ENCODE results near the gene THAP2. TPM values are rescaled to one million over a fixed set of nuclear protein-coding genes. Genes with fewer than 3 reads are reported as not detected.
A peak's percentile ranks its signal among the peaks of the same experiment; 100 is the strongest.

Gene THAP2
- total and polyA plus RNA-seq, 2 experiments from 2014 or later, result 4.7 to 16.5 TPM

DNA sequence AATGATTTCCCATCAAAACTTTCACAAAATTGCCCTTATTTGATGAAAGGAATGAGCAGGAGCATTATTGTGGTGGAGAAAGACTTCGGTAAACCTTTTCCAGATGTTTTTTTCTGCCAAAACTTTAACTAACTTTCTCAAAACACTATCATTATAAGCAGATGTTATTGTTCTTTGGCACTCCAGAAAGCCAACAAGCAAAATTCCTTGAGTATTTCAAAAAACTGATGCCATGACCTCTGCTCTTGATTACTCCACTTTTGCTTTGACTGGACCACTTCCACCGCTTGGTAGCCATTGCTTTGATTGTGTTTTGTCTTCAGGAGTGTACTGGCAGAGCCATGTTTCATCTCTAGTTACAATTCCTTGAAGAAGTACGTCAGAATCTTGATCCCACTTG, 60.9 kb downstream of the THAP2 start:
- Mint-ChIP-seq H3K27ac (no peak overlapping the region), H3K27me3 (ENCODE audit: insufficient read depth, low read depth, poor library complexity) (peaks cover 3% of the 10 kb centered on the region), H3K4me1 (no peaks in the 10 kb centered on the region), H3K9me3 (no peaks in the 10 kb centered on the region), H3K36me3 (ENCODE audit: low read depth) (no peaks in the 10 kb centered on the region), H3K4me3 (no peak overlapping the region)
- no peak overlapping the region for H3K4me3 ChIP-seq
- H2AFZ ChIP-seq, result peak overlapping the region; percentile 11; the same call in 1 of the 2 replicates
- no peaks in the 10 kb centered on the region for H3F3A ChIP-seq (replicated peaks; ENCODE audit: low read depth)
- TF ChIP-seq EZH2phosphoT487 (IDR thresholded peaks at IDR 0.05; ENCODE audit: unreplicated experiment) (no peak), STAT1 (IDR thresholded peaks at IDR 0.05; ENCODE audit: unreplicated experiment) (no peak), ZNF114 (CRISPR knock-in tag; IDR thresholded peaks at IDR 0.05) (no peak), CREB1 (CRISPR knock-in tag; IDR thresholded peaks at IDR 0.05; ENCODE audit: low read depth) (no peak), NANOG (IDR thresholded peaks at IDR 0.05; ENCODE audit: borderline replicate concordance) (no peak), EZH2 (IDR thresholded peaks at IDR 0.05; ENCODE audit: low read depth, unreplicated experiment) (no peak), JUNB (IDR thresholded peaks at IDR 0.05; ENCODE audit: unreplicated experiment) (no peak), ZNF331 (CRISPR knock-in tag; IDR thresholded peaks at IDR 0.05; ENCODE audit: low read depth) (no peak), POLR2AphosphoS5 (IDR thresholded peaks at IDR 0.05; ENCODE audit: low read depth) (no peak)
- TF ChIP-seq, protein P1, sequence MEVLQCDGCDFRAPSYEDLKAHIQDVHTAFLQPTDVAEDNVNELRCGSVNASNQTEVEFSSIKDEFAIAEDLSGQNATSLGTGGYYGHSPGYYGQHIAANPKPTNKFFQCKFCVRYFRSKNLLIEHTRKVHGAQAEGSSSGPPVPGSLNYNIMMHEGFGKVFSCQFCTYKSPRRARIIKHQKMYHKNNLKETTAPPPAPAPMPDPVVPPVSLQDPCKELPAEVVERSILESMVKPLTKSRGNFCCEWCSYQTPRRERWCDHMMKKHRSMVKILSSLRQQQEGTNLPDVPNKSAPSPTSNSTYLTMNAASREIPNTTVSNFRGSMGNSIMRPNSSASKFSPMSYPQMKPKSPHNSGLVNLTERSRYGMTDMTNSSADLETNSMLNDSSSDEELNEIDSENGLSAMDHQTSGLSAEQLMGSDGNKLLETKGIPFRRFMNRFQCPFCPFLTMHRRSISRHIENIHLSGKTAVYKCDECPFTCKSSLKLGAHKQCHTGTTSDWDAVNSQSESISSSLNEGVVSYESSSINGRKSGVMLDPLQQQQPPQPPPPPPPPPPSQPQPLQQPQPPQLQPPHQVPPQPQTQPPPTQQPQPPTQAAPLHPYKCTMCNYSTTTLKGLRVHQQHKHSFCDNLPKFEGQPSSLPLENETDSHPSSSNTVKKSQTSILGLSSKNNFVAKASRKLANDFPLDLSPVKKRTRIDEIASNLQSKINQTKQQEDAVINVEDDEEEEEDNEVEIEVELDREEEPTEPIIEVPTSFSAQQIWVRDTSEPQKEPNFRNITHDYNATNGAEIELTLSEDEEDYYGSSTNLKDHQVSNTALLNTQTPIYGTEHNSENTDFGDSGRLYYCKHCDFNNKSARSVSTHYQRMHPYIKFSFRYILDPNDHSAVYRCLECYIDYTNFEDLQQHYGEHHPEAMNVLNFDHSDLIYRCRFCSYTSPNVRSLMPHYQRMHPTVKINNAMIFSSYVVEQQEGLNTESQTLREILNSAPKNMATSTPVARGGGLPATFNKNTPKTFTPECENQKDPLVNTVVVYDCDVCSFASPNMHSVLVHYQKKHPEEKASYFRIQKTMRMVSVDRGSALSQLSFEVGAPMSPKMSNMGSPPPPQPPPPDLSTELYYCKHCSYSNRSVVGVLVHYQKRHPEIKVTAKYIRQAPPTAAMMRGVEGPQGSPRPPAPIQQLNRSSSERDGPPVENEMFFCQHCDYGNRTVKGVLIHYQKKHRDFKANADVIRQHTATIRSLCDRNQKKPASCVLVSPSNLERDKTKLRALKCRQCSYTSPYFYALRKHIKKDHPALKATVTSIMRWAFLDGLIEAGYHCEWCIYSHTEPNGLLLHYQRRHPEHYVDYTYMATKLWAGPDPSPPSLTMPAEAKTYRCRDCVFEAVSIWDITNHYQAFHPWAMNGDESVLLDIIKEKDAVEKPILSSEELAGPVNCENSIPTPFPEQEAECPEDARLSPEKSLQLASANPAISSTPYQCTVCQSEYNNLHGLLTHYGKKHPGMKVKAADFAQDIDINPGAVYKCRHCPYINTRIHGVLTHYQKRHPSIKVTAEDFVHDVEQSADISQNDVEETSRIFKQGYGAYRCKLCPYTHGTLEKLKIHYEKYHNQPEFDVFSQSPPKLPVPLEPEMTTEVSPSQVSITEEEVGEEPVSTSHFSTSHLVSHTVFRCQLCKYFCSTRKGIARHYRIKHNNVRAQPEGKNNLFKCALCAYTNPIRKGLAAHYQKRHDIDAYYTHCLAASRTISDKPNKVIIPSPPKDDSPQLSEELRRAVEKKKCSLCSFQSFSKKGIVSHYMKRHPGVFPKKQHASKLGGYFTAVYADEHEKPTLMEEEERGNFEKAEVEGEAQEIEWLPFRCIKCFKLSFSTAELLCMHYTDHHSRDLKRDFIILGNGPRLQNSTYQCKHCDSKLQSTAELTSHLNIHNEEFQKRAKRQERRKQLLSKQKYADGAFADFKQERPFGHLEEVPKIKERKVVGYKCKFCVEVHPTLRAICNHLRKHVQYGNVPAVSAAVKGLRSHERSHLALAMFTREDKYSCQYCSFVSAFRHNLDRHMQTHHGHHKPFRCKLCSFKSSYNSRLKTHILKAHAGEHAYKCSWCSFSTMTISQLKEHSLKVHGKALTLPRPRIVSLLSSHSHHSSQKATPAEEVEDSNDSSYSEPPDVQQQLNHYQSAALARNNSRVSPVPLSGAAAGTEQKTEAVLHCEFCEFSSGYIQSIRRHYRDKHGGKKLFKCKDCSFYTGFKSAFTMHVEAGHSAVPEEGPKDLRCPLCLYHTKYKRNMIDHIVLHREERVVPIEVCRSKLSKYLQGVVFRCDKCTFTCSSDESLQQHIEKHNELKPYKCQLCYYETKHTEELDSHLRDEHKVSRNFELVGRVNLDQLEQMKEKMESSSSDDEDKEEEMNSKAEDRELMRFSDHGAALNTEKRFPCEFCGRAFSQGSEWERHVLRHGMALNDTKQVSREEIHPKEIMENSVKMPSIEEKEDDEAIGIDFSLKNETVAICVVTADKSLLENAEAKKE (CRISPR knock-in tag; IDR thresholded peaks at IDR 0.05), result no peak
- TF ChIP-seq, protein P2, sequence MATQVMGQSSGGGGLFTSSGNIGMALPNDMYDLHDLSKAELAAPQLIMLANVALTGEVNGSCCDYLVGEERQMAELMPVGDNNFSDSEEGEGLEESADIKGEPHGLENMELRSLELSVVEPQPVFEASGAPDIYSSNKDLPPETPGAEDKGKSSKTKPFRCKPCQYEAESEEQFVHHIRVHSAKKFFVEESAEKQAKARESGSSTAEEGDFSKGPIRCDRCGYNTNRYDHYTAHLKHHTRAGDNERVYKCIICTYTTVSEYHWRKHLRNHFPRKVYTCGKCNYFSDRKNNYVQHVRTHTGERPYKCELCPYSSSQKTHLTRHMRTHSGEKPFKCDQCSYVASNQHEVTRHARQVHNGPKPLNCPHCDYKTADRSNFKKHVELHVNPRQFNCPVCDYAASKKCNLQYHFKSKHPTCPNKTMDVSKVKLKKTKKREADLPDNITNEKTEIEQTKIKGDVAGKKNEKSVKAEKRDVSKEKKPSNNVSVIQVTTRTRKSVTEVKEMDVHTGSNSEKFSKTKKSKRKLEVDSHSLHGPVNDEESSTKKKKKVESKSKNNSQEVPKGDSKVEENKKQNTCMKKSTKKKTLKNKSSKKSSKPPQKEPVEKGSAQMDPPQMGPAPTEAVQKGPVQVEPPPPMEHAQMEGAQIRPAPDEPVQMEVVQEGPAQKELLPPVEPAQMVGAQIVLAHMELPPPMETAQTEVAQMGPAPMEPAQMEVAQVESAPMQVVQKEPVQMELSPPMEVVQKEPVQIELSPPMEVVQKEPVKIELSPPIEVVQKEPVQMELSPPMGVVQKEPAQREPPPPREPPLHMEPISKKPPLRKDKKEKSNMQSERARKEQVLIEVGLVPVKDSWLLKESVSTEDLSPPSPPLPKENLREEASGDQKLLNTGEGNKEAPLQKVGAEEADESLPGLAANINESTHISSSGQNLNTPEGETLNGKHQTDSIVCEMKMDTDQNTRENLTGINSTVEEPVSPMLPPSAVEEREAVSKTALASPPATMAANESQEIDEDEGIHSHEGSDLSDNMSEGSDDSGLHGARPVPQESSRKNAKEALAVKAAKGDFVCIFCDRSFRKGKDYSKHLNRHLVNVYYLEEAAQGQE (IDR thresholded peaks at IDR 0.05; ENCODE audit: unreplicated experiment), result no peak
- TF ChIP-seq, protein P3, sequence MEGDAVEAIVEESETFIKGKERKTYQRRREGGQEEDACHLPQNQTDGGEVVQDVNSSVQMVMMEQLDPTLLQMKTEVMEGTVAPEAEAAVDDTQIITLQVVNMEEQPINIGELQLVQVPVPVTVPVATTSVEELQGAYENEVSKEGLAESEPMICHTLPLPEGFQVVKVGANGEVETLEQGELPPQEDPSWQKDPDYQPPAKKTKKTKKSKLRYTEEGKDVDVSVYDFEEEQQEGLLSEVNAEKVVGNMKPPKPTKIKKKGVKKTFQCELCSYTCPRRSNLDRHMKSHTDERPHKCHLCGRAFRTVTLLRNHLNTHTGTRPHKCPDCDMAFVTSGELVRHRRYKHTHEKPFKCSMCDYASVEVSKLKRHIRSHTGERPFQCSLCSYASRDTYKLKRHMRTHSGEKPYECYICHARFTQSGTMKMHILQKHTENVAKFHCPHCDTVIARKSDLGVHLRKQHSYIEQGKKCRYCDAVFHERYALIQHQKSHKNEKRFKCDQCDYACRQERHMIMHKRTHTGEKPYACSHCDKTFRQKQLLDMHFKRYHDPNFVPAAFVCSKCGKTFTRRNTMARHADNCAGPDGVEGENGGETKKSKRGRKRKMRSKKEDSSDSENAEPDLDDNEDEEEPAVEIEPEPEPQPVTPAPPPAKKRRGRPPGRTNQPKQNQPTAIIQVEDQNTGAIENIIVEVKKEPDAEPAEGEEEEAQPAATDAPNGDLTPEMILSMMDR (conservative IDR thresholded peaks at IDR 0.05; ENCODE audit: low read depth in 2 of 2), result no peak
- TF ChIP-seq, protein P4, sequence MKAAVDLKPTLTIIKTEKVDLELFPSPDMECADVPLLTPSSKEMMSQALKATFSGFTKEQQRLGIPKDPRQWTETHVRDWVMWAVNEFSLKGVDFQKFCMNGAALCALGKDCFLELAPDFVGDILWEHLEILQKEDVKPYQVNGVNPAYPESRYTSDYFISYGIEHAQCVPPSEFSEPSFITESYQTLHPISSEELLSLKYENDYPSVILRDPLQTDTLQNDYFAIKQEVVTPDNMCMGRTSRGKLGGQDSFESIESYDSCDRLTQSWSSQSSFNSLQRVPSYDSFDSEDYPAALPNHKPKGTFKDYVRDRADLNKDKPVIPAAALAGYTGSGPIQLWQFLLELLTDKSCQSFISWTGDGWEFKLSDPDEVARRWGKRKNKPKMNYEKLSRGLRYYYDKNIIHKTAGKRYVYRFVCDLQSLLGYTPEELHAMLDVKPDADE (IDR thresholded peaks at IDR 0.05), result no peak
- DNase-seq (ENCODE audit: low spot score) (no peak), ATAC-seq (no peak)
- no peaks in the 10 kb centered on the region for H3K27me3 ChIP-seq (ENCODE audit: insufficient read depth)
- H3K4me2 ChIP-seq, result no peak overlapping the region
- H4K20me1 ChIP-seq (replicated peaks; ENCODE audit: insufficient read depth), result no peaks in the 10 kb centered on the region
- H3K36me3 ChIP-seq (ENCODE audit: insufficient read depth), result no peaks in the 10 kb centered on the region
- H3K79me2 ChIP-seq (replicated peaks; ENCODE audit: insufficient read depth), result no peaks in the 10 kb centered on the region
- no peaks in the 10 kb centered on the region for H3K4me1 ChIP-seq (ENCODE audit: insufficient read depth)
- no peaks in the 10 kb centered on the region for H3K9me2 ChIP-seq (ENCODE audit: insufficient read depth)
- H3K27ac ChIP-seq (ENCODE audit: low read depth), result no peak overlapping the region

All from GM23338 (cell line).